Measurements from ENCODE around the gene TMEM143.
"Not testable (repeated sequence)": the region's sequence is repeated elsewhere in the genome, so short reads cannot be mapped to it uniquely, and the experiment has no call there.

TMEM143 gene

DNA sequence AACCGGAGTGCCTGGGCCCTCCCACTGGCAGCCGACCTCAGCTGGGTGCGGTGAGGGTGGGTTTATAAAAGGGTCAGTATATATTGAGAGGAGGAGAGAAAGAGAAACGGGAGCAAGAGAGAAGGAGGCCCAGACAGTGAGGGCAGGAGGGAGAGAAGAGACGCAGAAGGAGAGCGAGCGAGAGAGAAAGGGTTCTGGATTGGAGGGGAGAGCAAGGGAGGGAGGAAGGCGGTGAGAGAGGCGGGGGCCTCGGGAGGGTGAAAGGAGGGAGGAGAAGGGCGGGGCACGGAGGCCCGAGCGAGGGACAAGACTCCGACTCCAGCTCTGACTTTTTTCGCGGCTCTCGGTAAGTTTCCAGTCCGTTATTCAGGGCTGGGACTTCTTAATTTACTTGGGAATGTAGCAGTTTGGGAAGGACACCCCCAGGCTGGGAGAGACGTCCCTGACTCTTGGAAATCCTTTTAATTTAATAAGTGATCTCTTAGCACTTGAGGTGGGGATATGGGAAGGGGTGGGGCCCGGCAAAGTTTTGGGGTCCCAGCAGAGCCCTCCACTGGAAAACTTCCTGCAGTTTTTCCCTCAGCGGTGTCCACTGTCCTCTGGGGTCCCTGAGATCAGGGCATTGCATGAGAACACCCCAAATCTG lies 38.4 kb downstream of the TMEM143 start, which contains the start of gene EMP3:
EMP3 (plus strand) TSS at position 288 of the 646 bp plus-strand sequence. CDS start 1,293 bp downstream, outside the sequence.
- peak; percentile 82 for DNase-seq

DNA sequence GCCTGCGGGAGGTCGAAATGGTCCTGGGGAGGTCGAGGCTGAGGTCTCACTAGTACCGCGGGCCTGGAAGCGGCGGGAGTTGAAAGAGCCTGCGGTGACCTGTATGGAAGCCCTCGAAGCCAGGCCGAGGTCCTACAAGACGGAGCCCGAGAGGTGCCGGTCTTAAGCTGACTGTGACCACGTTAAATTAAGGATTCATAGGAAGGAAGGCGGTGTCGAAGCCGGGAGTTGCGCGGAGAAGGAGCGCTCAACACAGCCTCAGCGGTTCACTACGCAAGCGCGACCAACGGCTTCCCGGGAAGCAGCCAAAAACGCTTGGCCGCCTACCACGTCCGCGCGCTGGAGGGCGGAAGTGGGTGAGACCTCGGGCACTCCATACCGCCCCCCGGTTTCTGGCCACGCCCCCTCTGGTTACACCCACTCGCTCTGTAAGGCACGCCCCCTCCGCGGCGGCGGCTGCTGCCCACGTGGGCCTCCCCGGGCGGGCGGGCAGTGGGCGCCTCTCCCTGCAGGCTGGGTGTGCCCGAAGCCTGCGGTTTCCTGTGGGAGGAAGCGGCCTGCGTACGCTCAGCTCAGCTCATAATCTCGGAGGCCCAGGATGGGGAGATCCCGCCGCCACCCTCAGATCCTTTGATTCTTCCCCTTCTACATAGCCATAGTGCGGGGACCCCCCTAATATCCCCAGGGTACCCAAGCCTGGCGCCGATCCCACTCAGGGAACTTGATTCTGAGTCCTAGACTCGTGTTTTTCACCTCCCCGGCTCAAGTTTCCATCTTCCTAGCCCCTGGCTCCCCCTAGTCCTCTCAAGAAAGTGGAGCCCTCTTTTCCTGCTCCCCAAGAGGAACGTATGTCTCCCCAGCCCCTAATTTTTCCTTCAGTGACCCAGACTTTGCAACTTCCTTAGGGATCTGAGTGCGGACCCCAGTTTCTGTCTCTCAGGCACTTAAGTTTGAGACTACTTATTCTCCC lies 41.8 kb downstream of the TMEM143 start:
- peak; percentile 99 for DNase-seq

DNA sequence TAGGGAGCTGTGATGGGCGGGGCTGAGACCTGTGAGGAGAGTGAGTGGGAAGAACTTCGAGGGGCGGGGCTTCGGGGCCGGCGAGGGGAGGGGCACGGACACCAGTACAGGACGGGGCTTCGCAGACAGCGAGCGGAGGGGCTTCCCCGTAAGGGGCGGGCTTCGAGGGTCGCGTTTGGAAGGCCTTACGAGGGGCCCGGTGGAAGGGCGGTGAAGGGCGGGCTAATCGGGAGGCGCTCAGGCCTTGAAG lies 42.4 kb downstream of the TMEM143 start:
- DNase-seq, result peak; percentile 94

DNA sequence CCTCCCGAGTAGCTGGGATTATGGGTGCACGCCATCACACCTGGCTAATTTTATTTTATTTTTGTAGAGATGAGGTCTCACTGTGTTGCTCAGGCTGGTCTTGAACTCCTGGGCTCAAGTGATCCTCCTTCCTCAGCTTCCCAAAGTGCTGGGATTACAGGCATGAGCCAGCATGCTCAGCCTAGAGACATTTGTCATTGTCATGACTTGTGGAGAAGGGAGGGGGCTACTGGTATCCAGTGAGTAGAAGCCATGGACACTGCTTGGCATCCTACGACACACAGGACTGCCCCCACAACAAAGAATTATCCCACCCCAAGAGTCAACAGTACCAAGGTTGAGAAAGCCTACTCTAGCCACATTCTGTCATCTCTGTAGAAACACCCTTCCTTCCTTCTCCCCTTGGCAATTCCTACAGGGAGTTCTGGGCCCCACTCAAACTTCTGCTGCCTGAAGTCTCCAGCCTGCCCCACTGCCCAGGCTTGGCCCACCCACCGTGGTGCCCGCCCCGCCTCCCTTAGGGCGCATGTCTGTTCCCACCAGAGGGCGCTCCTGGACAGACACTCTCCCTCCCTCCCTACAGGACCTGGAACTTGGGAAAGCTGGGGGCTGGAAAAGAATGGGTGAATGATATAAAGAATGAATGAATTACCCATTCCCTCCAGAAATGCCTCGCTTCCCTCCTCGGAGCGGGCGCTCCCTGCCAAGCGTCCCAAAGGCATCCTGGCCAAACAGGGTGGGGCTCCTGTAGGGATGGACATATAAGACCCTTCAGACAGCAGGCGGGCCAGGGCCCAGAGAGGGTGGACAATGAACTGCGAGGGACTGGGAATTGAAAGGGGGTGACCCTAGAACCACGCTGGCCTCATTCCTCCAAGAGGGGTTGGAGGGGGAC lies 43.8 kb downstream of the TMEM143 start:
- peak; percentile 82 for DNase-seq

DNA sequence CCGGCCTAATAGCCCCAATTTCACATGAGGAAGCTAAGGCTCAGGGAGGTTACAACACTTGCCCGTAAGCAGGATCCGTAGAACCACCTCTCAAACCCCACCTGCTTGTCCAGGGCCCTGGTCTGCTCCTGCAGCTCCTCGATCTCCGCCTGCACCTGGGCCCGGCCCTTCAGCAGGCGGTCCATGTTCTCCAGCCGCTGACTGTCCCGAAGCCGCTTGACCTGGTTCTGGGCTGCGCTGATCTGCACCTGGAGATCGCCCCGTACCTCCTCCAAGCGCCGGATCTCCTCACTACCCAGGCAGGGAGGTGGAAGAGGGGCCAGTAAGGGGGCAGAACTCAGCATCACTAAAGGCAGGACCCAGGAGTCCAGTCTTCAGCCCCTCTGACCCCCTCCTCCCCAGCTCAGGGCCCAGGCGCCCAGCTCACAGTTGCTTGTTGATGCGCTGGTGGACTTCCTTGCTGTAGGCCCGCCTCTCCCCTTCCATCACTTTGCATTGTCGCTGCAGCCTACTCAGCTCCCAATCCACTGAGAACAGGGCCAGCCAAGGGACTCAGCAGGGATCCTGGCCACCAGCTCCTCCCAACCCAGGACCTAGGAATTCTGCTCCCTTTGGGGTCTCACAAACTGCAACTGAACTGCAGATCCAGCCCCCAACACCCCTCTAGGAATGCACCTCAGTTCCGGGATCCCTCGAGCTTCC lies 45.3 kb downstream of the TMEM143 start:
- DNase-seq, result no peak

DNA sequence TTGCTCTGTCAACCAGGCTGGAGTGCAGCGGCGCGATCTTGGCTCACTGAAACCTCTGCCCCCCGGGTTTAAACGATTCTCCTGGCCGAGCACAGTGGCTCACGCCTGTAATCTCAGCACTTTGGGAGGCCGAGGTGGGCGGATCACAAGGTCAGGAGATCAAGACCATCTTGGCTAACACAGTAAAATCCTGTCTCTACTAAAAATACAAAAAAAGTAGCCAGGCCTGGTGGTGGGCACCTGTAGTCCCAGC lies 46.1 kb downstream of the TMEM143 start:
- not testable (repeated sequence) for DNase-seq

DNA sequence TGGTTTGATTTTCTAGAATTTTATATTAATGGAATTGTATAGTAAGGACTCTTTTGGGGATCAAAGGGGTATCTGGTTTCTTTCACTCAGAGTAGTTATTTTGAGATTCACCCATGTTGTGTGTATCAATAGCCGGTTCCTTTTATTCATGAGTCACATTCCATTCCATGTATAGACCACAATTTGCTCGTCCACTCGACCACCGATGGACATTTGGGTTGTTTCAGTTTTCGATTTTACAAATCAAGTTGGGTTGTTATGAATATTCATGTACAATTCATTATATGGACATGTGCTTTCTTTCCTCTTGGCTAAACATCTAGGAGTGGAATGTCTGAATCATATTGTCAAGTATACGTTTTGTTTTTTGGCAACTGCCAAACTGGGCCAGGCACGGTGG lies 48.0 kb downstream of the TMEM143 start:
- no peak for DNase-seq

DNA sequence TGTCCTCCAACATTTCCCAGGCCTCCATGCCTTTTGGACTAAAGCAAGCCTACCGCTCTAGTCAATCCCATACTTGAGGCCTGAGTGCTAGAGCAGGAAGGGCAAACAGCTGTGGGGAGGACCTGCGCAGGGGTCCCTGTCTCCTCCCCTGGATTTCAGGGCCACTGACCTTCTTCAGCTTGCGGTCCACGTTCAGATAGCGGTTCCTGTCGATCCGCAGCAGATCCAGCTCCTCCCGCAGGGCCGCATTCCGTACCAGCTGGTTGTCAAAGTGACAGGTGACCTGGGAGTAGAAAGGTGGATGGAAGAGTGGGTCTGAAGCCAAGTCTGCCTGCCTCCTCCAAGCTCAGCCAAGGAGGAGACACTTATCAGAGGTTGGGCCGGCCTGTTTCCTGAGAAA lies 52.4 kb downstream of the TMEM143 start:
- no peak for DNase-seq

DNA sequence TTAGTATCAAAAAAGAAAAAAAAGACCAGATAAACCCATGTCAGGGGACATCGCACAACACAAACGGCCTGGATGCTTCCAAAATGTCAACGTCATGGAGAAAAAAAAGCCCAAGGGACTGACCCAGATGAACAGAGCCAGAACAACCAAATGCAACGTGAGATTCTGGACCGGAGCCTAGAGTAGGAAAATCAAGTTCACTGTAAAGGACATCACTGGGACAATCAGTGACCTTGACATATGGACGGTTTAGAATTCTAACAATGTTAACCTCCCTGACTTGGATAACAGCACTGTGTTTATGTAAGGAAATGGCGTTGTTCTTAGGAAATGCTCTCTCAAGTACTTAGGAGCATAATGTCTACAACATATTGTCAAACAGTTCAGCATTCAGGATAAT lies 53.5 kb downstream of the TMEM143 start:
- no peak for DNase-seq

DNA sequence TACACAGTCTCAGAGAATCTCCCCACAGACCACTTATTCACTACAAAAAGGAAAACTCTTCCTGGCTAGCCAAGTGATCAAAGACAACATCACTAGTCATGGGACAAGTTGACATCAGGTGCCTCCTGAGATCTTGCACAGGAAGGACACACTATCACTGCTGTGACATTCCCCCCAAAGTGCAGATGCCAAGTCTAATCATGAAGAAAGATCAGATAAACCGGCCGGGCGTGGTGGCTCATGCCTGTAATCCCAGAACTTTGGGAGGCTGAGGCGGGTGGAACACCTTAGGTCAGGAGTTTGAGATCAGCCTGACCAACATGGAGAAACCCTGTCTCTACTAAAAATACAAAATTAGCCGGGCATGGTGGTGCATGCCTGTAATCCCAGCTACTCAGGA lies 54.0 kb downstream of the TMEM143 start:
- not testable (repeated sequence) for DNase-seq

DNA sequence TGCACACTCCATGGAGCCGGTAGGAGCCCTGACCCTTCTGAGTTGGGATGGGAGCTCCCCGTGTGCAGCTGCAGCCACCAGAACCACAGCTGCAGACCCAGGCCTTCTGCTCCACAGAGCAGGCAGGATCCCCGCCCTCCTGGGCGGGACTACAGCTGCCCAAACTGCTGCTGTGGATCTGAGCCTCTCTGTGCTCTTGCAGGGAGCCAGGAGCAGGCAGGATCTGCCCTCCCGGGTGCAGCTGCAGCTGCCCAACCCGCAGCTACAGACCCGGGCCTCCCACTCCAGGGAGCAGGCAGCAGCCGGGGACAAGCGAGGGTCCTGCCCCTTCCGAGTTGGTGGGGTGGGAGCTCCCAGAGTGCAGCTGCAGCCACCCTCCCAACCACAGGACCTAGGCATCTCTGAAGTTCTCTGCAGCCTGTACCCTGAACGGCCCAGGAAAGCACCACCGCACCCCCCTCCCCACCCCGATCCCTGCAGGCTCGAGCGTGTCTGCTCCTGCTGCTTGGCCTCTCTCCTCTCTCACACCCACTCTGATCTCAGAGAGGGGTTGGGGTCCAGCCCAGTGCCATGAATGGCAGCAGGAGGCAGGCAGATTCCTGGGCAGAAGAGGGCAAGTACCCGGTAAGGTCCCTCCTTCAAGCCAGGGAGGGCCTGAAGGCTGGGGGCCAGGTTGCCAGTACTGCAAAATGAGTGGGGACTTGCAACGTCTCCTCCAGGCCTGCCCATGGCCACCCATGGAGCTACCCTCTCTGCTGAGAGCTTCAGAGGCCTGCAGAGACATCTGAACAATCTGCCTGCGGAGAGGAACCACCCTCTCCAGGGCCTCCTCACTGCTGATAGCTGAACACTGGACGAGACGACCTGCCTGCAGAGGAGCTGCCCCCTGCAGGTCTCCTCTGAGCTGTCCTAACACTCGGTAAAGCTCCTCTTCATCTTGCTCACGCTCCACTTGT lies 54.8 kb downstream of the TMEM143 start:
- no peak for DNase-seq

DNA sequence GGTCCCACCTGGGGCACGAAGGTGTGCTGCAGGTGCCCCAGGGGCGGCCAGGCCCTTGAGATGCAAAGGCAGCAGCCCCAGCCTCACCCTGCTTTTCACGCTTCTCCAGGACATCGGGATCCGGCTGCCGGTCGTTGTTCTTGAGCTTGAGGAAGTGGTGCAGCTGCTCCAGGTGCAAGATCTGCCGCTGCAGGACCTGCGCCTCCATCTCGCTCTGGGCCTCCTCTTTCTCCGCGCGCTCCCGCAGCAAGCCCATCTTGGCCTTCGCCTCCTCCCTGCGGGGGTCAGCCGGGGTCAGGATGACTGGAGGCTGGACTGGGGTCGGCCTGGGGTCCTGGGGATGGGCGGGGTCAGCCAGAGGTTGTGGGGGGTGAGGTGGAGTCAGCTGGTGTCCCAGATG lies 59.9 kb downstream of the TMEM143 start:
- DNase-seq, result no peak

DNA sequence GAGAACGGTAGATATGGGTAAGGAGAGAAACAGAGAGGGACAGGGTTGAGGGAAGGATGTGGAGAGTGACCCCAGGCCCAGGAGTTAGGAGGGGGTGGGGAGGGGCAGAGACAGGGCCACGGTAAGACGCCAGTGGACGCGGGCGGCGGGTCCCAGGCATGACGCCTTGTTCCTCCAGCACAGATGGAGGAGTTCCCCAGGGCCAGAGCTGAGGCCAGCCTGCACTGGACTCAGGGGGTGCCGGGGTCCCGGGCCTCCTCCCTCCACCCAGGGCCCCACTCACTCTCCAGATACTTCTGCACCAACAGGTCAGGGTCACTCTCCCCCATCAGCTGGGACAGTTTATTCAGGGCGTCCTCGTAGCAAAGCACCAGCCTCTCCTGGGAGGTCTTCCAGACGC lies 60.4 kb downstream of the TMEM143 start:
- DNase-seq, result no peak

DNA sequence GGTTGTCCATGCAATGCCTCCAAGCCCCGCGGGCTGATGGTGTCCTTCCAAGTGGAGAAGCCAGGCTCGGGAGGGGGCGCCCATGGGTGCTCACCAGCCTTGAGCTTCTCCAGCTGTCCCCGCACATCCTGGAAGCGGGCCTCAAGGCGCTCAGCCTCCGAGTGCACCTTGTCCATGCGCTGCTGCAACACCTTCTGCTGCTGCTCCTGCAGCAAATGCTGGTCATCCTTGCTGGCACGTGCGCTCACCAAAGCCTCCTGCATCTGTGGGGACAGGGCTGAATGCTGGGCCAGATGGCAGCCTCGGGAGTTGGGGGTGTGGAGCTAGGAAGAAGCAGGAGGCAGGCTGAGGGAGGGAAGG lies 61.2 kb downstream of the TMEM143 start:
- no peak for DNase-seq

DNA sequence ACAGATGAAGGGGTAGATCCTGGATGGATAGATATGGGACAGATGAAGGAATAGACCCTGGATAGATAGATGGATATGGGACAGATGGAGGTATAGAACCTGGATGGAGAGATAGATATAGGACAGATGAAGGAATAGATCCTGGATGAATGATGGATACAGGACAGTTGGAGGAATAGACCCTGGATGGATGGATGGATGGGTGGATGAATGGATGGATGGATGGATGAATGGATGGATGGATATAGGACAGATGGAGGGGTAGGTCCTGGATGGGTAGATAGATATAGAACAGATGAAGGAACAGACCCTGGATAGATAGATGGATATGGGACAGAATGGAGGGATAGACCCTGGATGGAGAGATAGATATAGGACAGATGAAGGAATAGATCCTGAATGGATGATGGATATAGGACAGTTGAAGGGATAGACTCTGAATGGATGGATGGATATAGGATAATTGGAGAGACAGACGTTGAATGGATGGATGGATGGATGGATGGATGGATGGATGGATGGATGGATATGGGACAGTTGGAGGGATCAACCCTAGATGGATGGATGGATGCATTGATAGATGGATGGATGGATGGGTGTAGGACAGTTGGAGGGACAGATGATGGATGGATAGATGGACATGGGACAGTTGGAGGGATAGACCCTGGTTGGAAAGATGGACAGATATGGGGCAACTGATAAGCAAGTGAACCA lies 61.7 kb downstream of the TMEM143 start:
- no peak for DNase-seq

DNA sequence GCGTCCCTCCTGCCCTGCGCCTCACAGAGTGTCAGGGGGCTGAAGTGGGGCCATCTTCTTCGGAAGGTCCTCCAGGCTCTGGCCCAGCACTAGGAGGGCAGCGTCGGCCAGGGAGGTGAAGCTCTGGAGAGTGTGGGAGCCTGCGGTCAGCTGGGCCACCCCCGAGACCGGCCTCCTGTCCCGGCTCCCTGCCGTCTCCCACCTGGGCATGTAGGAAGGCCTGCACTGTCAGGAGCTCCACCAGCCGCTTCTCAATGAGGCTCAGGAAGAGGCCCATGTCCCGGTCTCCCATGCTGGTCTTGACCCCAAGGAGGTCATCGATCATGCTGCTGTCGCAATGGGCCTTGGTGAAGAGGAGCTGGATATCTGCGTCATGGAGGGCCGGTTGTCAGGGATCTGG lies 65.8 kb downstream of the TMEM143 start:
- DNase-seq, result no peak

DNA sequence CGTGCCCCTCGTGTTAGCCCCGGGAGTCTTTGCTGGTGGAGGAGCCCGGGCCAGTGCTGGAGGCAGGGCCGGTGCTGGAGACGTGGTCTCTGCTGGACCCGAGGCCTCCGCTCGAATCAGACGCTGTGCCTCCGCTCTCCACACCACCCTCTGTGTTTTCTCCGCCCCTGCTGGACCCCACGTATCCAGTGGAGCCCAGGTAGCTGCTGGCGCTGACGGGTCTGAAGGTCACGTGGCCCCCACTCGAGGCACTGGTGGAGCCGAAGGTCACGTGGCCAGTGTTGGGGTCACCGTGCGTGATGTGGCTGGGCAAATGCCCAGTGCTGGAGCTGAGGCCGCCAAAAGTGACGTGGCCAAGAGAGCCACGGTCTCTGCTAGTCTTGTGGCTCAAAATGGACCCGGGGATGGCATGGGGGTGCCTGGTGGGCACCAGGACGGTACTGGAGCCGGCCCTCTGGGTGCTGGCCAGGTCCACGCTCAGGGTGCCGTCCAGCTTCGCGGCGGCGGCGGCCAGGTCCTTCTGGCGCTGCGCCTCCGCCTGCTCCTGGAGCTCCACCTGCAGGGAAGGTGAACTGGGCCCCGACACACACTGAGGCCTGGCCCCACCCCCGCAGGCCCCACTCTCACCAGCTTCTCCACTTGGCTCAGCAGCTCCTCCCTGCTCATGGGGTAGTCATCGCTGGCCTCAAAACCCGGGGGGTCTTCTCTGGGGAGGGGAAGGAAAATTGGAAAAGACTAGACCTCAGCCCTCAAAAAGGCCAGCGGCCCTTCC lies 66.6 kb downstream of the TMEM143 start:
- no peak for DNase-seq

DNA sequence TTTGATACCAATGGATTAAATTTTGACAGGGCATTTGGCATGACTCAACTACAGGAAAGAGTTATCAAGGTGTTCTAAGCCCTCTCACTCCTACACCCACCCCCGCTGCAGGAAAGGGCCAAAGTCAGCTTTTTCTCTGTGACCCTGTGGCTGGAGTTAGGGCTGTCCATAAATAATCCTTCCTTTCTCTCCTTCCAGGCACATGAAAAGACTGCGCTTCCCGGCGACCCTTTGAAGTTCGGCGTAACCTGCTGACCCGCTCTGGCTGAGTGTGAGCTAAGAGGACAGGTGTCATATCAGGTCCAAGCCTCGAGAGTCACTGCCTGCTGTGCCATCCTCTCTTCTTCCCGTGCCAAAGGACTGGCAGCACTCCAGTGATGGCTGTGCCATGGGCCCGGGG lies 68.3 kb downstream of the TMEM143 start:
- no peak for DNase-seq

DNA sequence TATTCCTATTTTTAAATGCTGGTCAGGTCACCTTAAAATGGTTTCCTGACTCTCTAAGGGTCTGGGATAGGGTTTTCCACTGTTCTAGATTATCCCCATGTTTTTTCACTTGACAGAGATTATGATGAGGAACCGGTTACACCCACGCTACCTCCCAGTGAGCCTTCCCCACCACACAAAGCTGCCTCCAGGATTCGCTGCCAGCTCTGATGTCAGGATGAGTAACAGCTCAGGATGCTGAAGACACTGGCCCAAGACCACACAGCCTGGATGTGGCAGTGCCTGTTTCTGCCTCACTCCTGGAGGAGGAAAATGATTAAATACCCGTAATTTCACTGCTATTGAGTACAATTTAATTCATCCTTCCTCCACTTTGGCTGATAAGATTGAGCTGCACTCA lies 70.9 kb downstream of the TMEM143 start:
- DNase-seq, result no peak

DNA sequence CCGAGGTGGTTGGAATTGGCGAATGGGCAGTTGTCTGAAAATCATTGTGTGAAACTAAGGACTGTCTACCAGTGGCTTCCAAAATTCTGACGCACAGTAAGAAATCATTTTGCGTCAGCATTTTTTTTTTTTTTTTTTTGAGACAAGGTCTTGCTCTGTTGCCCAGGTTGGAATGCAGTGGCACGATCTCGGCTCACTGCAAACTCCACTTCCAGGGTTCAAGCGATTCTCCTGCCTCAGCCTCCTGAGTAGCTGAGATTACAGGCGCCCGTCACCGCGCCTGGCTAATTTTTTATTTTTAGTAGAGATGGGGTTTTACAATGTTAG lies 72.3 kb downstream of the TMEM143 start:
- DNase-seq, result not testable (repeated sequence)
